PC-3 (cell line): Measurements from ENCODE around the gene CAMK1D.

Experiments used
- EZH2phosphoT487 ChIP-seq: fragments of 300-600 bp; sonication (generic); IDR thresholded peaks from 2 replicates; pipeline ENCODE4 v1.6.1; 2018; ENCODE audit warnings: mild to moderate bottlenecking, antibody characterized with exemption, low read length, borderline replicate concordance
- TF ChIP-seq, protein P1 (sequence below): fragments of 300-600 bp; sonication (generic); conservative IDR thresholded peaks from 2 replicates; pipeline ENCODE4 v1.5.1; 2017; ENCODE audit warnings: antibody characterized with exemption, low read depth, mild to moderate bottlenecking, low read length

DNA sequence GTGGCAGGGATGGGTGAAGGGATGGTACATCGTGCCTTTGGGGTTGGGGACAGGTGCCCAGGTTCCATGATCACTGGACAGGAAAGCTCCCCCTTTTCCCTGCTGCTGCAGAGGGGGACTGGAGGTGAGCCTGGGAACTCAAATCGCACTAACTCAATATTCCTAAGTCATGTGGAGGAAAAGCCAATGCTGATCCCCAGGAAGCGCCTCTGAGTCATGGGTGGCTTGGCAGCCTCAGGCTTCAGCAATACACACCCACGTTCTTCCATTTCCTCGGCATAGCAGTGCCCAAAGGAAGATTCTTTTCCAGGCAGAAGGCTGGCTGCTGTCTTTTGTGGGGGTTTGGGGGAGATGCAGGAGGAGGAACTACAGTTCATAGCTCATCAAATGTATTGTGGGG, 486.4 kb downstream of the CAMK1D start:
- TF ChIP-seq, protein P1, sequence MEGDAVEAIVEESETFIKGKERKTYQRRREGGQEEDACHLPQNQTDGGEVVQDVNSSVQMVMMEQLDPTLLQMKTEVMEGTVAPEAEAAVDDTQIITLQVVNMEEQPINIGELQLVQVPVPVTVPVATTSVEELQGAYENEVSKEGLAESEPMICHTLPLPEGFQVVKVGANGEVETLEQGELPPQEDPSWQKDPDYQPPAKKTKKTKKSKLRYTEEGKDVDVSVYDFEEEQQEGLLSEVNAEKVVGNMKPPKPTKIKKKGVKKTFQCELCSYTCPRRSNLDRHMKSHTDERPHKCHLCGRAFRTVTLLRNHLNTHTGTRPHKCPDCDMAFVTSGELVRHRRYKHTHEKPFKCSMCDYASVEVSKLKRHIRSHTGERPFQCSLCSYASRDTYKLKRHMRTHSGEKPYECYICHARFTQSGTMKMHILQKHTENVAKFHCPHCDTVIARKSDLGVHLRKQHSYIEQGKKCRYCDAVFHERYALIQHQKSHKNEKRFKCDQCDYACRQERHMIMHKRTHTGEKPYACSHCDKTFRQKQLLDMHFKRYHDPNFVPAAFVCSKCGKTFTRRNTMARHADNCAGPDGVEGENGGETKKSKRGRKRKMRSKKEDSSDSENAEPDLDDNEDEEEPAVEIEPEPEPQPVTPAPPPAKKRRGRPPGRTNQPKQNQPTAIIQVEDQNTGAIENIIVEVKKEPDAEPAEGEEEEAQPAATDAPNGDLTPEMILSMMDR = no peak
- no peak for TF ChIP-seq EZH2phosphoT487
